Forelimb muscle (tissue), 1 donor: ENCODE measurements around the gene TSPAN18. TPM values are rescaled to one million over a fixed set of nuclear protein-coding genes. Genes with fewer than 3 reads are reported as not detected.

Experiments
- DNase-seq: peaks from one replicate; pipeline ENCODE4 v3.0.0-alpha.2; 2013; ENCODE audit warnings: low read depth
- polyA plus RNA-seq: library from polyadenylated mRNA; unstranded; fragments of 120-200 nt; gene quantifications from one replicate; pipeline ENCODE4 v1.2.1, GENCODE V29; 2013; ENCODE audit not compliant: insufficient read length

TSPAN18 gene
- polyA plus RNA-seq, 1 donor = 37.2 TPM

DNA sequence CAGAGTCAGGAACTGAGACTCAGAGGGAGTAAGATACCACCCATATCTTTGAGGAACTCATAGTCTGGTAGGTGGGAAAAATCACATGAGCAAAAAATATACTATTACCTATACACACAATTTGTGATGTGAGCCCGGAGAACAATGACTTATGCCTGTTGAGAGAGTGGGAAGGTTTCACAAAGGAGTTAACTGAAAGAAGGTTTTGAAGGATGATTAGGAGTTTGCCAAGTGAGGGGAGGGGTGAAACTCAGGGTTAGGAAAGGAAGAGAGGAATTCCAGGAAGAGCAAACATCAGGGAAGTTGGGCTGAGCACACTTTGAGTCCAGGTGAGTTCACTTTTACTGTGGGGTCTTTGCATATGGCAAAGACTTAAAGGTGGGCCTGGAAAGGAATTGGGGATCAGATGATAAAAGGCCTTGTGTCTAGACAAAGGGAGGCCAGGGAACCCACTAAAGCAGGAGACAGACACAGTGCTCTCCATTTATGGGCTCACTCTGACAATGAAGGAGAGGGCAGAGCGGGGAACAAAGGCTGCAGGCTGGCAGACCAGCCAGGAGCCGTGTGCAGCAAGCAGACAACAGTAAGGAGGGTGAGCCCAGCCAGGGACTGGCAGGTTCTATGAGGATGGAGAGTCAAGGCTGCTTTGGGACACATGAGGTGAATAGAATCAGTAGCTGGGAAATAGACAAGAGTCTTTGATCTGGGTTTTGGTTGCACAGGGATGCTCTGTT is 33.1 kb downstream of the TSPAN18 start:
- DNase-seq = no peak

DNA sequence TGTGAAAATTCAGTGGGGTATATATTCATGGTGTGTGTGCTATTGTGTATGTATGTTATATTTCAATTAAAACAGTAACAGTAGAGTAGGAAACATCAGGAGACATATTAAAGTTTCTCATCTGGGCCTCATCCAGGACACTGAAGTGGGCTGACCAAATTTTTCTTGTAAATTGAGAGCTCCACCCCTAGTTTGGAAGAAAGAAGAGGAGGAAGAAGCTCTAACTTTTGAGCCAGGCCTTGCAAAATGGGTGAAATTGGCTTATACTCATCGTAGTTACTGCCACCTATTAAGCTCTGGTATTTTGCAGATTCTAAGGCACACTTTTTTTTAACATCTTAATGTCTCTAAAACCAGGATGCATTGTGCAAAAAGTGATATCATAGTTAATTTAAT is 33.7 kb downstream of the TSPAN18 start:
- no peak for DNase-seq

DNA sequence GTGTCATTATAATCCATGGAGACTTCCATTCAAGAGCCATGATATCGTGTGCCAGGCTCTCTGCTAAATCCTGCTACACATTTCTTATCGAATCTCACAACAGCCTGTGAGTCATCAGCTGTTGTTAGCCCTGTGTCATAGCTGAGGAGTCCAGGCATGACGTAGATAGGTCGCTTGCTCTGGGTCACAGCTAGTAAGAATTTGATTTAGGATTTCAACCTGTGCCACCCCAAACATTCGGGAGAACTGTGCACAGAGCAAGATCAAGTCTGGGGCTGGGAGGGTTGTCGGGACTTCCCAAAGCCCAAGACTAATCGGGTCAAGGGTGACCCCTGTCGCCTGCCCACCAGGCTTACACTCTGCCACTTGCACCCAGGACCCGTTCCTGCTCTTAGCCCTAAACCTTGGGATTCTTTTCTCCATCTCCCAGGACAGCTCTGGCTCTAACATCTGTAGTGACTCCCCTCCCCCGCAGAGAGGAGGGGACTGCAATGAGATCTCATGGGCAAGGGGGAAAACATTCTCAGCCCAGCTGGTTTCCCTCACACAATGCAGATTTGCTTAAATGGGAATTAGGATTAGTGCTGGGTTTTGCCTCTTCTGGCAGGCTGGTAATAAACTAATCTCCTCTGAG is 34.3 kb downstream of the TSPAN18 start:
- DNase-seq = no peak

DNA sequence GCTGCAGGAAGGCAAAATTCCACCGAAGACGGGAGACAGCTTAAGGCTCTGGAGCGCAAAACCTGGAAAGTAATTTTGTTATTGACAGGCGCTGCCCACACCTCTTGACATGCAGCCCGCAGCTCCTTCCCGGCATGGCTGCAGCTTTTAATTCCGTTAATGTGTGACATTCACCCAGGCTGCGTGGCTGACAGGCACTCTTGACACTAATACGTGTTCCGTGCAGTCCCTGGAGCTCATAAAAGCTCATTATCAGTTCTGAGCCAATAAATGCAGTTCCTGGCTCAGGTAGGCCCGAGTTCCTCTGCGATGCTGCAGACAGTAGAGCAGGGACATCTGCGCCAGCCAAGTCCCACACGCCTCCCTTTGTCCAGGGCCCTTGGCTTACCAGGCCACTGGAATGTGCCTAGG is 34.8 kb downstream of the TSPAN18 start:
- DNase-seq = no peak

DNA sequence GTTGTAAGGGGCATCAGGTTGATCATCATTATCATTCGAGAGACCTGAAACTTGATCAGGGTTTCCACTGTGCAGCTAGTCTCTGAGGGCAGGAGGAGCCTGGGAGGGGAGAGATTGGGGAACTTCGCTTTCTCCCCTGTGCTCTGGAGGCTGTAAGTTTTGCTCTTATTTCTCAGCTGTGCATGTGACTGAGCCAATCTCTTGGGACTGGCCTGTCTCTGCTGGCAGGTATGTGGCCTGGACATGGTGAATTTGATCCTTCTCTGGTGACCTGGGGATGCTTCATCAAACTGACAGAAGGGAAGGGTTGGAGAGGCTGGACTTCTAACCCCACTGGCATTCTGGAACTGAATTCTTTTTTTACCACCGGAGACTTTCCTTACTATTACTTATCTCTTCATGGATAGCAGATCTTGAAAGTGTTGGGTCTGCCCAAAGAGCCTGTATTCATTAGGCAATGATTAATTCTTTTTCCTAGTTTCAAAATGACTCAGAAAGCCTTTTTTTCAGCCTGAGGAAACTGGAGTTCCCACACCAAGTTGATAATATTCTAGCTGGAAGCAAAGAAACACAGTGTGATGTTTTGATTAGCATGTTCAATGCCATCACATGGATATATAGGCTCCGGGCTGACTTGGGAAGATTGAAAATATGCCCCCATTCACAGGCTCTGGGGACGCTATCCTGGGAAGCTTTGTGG is 36.5 kb downstream of the TSPAN18 start:
- no peak for DNase-seq

DNA sequence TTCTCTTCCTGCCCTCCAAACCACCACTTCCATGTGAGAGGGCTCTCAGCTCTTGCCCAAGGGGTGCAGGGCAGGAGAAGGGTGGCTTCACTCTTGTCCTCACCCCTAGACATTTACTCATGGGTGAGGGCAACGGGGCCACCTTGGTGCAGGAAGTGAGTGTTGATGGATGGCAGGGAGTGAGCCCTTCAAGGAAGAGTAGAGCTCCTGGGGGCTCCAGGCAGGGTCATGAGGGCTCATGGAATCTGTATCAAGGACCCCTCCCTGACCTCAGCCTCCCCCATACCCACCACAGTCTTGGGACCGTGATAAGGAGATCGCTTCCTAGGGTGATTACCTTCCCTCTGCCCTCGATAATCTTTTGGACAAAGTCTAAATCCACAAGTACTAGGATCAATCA is 37.8 kb downstream of the TSPAN18 start:
- no peak for DNase-seq

DNA sequence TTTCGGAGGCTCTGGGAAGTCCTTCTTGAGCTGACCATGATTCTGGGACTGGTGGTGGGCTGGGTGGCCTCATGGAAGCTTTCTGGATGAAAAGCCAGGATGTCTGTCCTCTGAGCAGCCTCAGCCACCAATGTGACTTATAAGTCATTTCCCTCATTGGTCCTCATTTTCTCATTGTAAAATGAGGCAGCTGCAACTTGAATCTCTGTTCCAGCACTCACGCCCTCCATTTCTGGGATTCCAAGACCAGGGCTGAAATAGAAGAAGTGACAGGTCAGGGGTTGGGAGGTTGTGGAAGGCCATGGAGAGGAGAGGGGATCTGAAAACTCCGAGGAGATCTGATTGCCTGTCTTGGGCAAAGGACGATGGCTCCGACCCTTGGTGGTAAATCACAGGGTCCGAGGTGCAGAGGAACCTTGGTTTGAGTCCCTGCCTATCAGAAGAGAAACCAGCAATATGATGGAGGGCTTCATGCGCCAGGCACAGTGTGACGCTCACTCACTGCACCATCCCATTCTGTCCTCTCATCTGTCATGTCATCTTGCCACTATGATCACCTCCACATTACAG is 38.3 kb downstream of the TSPAN18 start:
- DNase-seq = no peak

DNA sequence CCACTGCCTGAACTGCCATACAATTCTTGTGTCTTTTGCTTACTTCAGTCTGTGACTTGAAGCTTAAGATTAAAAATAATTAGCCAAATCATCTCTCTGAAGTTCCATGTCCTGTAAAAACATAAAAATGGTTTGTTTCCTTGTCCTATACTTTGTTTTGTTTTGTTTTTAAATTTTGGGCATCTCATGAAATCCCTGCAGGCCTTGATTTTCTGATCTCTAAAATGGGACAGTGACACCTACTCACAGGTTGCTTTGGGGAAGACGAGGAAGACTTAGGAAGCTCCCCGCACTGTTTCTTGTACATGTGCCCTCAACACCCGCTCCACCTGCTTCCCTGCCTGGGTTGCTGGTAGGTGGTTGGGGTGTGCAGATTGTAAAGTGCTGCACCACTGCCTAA is 38.9 kb downstream of the TSPAN18 start:
- no peak for DNase-seq

DNA sequence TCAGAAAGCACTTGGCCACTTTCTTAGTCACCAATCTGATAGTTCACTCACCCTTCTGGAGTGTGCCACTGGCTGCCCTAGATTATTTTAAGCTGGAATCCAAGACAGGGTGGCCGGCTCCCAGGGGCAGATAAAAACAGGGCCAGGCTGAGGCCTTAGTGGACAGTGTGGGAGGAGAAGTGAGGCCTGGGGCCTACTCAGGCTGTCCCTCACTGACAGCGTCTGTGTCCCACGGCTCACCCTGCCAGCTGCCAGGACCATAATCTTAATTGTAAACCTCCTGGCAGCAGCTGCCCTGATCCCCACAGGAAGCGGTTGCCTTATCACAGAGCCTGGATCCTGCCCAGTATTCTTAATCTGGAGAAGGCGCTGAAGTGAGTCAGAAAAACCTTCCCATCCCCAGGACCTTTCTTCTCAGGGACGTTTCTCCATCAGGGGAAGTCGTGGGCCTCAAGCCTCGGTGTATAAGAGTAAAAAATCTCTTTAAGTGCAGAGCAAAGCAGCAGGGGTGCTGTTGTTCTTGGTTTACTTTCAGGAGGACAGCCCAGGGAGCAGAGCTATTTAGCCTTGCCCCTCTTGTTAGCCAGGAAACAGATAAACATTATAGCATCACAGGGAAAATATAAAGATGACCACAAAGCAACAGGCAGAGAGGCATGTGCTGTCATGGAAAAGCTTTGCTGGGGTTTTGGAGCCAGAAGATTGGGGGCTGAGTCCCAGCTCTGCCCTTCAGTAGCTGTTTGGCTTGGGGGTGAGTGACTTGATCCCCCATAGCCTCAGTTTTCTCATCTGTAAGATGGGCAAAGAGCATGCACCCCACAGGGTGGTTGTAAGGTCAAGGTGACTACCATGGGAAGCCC is 39.6 kb downstream of the TSPAN18 start:
- DNase-seq = no peak

DNA sequence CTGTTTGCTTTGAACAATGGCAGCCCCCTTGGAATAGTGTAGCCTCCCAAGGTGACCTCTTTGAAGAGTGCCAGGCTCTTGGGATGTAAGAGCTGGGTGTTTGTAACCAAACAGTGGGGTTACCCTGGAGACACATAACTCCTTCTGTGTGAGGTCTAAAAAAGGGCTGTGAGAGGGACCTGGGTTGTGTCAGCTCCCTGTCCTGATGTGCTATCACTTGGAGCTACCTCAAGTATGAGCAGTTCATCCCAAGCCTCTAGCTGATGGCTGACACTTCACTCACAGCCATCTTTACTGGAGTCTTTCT is 40.2 kb downstream of the TSPAN18 start:
- no peak for DNase-seq

DNA sequence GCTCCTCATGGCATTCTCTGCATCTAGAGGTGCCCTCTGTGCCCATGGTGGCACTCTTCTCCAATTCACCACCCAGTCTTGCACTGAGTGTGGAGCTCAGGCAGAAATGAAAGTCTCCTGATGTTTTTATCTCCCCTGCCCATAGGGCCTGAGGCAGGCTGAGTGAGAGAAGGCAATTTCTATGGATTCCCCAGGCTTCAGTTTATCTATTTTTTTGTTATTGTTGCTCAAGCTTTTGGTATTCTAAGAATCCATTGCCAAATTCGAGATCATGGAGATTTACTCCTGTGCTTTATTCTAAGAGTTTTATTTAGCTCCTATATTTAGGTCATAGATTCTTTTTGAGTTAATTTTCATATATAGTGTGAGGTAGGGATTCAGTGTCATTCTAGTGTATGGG is 40.7 kb downstream of the TSPAN18 start:
- no peak for DNase-seq

DNA sequence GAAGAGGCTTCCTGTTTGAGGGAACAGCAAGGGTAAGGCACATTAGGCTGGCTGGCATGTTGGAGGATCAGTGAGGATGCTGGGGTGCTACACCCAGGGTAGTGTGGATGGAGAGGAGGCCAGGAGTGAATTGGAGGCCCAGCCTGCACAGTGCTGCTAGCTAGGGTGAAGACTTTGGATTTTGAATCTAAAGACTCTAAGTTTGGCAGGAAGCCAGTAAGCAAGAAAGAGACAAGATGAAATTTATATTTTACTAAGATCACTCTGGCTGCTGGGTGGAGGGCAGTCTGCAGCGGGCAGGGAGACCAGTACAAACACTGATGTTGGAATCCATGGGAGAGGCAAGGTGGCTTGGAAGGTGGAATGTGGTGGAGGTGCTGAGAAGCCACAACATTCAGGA is 43.6 kb downstream of the TSPAN18 start:
- no peak for DNase-seq

DNA sequence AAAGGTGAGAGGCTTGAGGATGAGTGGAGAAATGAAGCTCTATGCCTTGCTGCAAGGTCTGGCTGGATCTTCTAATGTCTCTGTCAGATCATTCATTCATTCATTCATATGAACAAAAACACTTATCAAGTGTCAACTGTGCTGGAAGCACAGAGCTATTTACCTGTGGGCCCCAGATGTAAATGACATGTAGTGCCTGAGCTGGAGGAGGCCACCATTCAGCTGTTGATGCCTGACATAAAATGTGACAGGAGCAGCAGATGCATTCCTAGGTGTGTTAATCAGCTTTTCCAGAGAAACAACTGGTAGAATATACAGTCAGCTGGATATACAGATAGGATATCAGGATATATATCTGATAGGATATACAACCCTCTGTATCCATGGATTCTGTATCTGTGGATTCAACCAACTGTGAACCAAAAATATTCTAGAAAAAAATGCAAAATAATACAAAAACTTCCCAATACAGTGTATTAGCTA is 44.5 kb downstream of the TSPAN18 start:
- DNase-seq = no peak

DNA sequence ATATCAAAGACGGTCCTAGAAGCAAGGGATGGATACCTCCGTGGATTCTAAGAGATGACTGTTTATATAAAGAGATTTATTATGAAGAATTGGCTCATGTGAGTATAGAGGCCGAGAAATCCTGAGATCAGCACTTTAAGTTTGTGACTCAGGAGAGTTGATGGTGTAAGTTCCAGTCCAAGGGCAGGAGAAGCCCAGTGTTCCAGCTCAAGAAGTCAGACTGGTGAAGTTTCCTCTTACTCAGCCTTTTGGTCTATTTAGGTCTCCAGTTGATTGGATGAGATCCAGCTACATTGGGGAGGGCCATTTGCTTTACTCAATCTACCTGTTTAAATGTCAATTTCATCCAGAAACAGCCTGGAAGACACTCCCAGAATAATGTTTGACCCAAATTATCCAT is 45.1 kb downstream of the TSPAN18 start:
- DNase-seq = no peak

DNA sequence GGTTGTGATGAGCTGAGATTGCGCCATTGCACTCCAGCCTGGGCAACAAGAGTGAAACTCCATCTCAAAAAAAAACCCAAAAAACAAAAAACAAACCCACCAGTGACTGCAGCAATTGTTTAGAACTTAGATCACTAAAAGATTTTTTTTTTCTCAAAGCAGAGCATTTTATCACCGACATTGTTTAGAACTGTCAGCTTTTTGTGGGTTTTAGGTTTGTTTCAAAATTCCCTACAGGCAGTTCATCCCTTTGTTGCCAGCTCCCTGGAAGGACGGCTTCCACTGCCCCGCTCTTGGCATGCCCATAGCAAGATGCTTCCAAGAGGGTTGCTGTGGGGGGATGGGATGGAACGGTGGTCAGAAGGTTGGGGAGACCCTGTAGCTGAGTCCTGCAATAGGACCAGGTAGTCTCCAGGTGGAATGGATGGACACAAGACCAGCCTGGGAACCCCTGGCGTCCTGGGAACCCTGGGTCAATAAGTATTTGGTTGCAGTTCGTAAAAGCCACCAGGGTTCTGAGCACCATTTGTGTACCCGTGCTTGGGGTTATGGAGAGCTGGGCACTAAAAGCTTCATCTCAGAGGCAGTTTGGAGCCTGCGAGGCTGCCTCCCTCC is 46.7 kb downstream of the TSPAN18 start:
- no peak for DNase-seq

DNA sequence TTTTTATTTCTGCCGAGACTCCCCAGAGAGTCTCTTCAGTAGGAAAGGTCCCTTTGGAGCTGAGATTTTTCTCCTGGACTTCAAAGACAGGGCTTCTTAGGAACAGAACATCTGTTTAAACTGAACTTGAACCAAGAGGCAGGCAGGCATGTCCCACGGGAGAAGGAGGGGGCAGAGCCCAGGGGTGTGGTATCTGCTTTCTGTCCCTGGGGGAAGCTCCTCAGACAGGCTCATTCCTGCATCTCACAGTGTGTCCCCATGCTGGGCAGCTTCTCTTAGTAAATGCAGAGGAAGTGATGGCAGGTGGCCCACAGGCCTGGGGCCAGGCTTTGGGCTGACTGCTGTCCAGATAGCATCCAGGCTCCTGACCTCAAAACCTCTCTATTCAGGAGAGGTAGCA is 47.3 kb downstream of the TSPAN18 start:
- no peak for DNase-seq

DNA sequence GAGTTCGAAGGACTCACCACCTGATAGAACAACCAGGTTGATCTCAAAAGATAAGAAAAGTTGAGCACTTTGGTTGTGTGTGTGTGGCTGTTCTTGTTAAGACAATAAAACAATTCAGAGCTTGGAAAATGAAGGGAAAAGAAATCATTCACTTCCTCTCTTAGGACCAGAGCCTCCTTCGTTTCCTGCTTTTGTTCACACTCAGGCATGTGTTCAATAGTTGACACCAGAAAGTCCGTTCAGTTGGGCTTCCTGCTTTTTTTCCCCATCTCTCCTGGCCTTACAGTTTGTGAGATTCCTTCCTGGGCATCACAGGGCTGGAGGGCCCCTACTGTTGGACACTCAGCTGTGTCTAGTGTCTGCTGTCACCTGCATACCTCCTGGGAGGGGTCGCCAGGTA is 48.0 kb downstream of the TSPAN18 start:
- no peak for DNase-seq

DNA sequence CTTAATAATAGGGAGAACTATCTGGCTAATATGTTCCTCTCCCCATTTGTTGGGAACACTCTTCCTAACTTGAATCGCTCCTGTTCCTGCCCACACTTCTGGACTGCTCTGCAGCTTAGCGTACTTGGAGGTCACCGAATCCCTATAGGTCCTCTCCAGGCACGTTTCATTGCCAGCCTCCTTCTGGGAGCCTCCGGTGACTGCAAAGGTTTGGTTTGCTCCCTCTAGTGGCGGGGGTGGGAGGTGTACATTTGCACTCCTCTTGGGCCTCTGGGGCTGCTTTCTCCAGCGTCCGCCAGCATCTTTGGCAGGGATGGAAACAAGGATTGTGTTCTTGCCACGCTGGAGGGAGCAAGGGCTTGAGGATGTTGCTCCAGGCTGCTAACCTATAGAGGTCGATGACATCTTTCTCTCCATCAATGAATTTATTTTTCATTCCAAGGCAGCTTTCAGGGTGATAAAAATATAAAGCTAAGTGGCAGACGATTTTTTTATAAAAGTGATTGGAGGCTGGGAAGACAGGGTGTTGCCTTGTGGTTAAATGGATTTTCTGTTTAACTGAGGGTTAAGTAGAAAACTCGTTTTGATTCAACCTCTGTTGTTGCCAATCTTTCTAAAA is 48.7 kb downstream of the TSPAN18 start:
- no peak for DNase-seq

DNA sequence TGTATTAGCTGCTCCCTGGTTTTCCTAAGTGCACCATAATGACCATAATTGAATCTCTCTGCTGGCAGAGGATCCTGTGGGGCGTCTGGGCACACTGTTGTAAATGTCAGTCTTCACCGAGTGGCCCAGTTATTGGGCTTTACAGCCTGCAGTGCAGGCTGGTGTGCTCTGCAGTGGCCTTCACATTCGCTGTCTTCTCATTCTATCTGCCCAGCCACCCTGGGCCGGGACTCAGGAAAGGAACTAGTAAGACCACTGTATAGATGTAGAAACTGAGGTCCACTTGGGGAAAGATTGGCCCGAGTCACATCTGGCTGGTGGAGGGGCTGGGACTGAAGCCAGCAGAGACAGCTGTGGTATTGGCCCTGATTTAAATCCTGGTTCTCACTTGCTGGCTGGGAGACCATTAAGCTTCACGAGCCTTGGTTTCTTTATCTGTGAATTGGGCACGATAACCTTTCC is 49.3 kb downstream of the TSPAN18 start:
- no peak for DNase-seq

DNA sequence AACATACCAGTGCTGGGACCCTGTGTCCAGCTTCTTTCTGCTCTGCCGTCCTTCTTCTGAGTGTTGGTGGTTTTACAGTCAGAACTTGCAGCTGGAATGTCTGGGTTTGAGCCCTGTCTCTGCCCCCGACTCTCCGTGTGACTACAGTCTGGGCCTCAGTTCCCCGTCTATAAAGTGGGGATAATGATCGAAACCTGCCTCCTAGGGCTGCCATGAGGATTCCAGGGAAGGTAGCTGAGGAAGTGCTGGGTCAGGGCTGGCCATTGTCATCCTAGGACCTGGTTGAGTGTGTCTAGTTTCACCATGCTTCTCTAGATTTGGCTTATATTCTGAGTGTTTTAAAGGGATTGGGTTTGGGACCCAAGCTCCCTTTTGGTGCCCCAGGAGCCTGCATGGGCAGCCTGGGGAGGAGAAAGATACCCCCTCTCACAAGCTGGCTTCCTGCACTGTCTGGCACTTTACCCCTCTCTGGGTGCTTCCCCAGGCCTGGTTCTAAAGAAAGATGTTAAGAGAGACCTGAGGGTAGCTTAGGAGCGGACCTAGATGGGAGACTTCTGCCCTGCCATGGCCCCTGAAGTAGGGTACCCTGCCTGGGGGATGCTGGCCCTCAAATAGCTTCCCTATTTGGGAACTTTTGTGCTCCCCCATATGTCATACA is 49.9 kb downstream of the TSPAN18 start:
- DNase-seq = no peak
